Esophagus squamous epithelium (tissue), 5 donors: ENCODE results near the gene CEP76. TPM values are rescaled to one million over a fixed set of nuclear protein-coding genes. Genes with fewer than 3 reads are reported as not detected.

Experiments used
- DNase-seq: peaks from one replicate; lab custom pipeline; 2025; lab: John Stamatoyannopoulos, UW
- H3K27ac ChIP-seq, 4 donors: fragments of 200-600 bp; sonication (generic); one replicate each; pipeline ENCODE4 v1.5.1; 2016 to 2019; ENCODE audit warnings: mild to moderate bottlenecking in 1 of 4
- H3K27me3 ChIP-seq, 4 donors: fragments of 200-600 bp; sonication (generic); 1 replicate in 3 of 4; 2 replicates in 1 of 4; pipeline versions ENCODE4 v1.5.1 to v1.6.0; 2017 to 2021; ENCODE audit warnings: antibody characterized with exemption in 1 of 4
- H3K36me3 ChIP-seq, 3 donors: fragments of 200-600 bp; sonication (generic); one replicate each; pipeline ENCODE4 v1.5.1; 2016 to 2019
- H3K4me1 ChIP-seq, 3 donors: fragments of 200-600 bp; sonication (generic); one replicate each; pipeline ENCODE4 v1.5.1; 2017 to 2019
- H3K4me3 ChIP-seq, 4 donors: fragments of 200-600 bp; sonication (generic); 1 replicate in 3 of 4; 2 replicates in 1 of 4; pipeline ENCODE4 v1.5.1; 2016 to 2019; ENCODE audit warnings: mild to moderate bottlenecking in 2 of 4, moderate library complexity in 1 of 4
- H3K9me3 ChIP-seq, 3 donors: fragments of 200-600 bp; sonication (generic); one replicate each; pipeline ENCODE4 v1.5.1; 2016 to 2019
- CTCF ChIP-seq, 6 experiments: fragments of 450-650 bp in 4 of 6; fragments of 200-600 bp in 2 of 6; sonication (generic) in 2 of 6; IDR thresholded peaks; one replicate each; pipeline ENCODE4 v1.5.1; 2016 to 2019; ENCODE audit warnings: antibody characterized with exemption in 6 of 6, mild to moderate bottlenecking in 4 of 6, moderate library complexity in 4 of 6
- POLR2A ChIP-seq, 4 donors: fragments of 450-650 bp; IDR thresholded peaks; one replicate each; pipeline ENCODE4 v1.6.1; 2017; ENCODE audit warnings: antibody characterized with exemption in 4 of 4, mild to moderate bottlenecking in 4 of 4, moderate library complexity in 3 of 4
- WGBS, 2 donors: methylation state at CpG; one replicate each; pipeline ENCODE4 v1.1.5; 2018; 5-methylcytosine and 5-hydroxymethylcytosine counted together
- intact Hi-C: fragments of 100-400 bp; cut with DNase I; formaldehyde crosslinking; loops from one replicate; pipeline ENCODE4 v1.15.0; 2022
- total RNA-seq, 4 donors: library from RNA; depleted of rRNA; stranded (reverse); fragments of >200 nt; gene quantifications; one replicate each; pipeline ENCODE4 v1.1.0, GENCODE V29; 2016
- donor health status: DM: yes; HTN: yes; CAD: no.

CEP76 gene
- total RNA-seq, 4 donors from 2014 or later: 10.7 to 13.6 (median 11.6) TPM

- Histone ChIP-seq H3K36me3 (peaks cover 0 to 51% (median 14%) of the 10 kb centered on the region in 3 donors), H3K27me3 (no peaks in the 10 kb centered on the region), H3K27ac (no peak overlapping the region), H3K4me3 (no peak overlapping the region), H3K4me1 (no peaks in the 10 kb centered on the region), H3K9me3 (no peaks in the 10 kb centered on the region)
- WGBS, 2 donors: 59 to 62% methylated on average over 14 of the region's 14 CpGs
- DNase-seq: no peak
- intact Hi-C loops: loop anchor here (2.0 kb wide), 1 partner anchor 208 kb away; no protein-coding TSS in a partner anchor
- no peak for TF ChIP-seq POLR2A (IDR thresholded peaks at IDR 0.05)
- peak; percentile 80 to 94 (median 90) for TF ChIP-seq CTCF (IDR thresholded peaks at IDR 0.05)
These were observed 24.4 kb upstream of the CEP76 start for GRCh38 chr18:12726774-12727550.

- Histone ChIP-seq H3K27ac (no peak overlapping the region), H3K4me1 (no peaks in the 10 kb centered on the region), H3K4me3 (no peak overlapping the region), H3K27me3 (no peaks in the 10 kb centered on the region), H3K9me3 (no peaks in the 10 kb centered on the region), H3K36me3 (peaks cover 0 to 57% (median 14%) of the 10 kb centered on the region in 3 donors)
- DNase-seq: no peak
- WGBS, 2 donors: 61 to 66% methylated on average over 4 of the region's 4 CpGs
- TF ChIP-seq CTCF (IDR thresholded peaks at IDR 0.05) (no peak), POLR2A (IDR thresholded peaks at IDR 0.05) (no peak)
- intact Hi-C loops: loop anchor here (2.0 kb wide), 1 partner anchor 208 kb away; no protein-coding TSS in a partner anchor
These were observed 23.8 kb upstream of the CEP76 start for GRCh38 chr18:12726331-12726730.

GRCh38 chr18:12722731-12723130 lies 20.2 kb upstream of the CEP76 start:
- Histone ChIP-seq H3K4me3 (no peak overlapping the region), H3K36me3 (peaks cover 0 to 92% (median 33%) of the 10 kb centered on the region in 3 donors), H3K27me3 (no peaks in the 10 kb centered on the region), H3K9me3 (no peaks in the 10 kb centered on the region), H3K27ac (no peak overlapping the region), H3K4me1 (no peaks in the 10 kb centered on the region)
- 72 to 88% methylated on average over 7 of the region's 7 CpGs for WGBS, 2 donors
- TF ChIP-seq POLR2A (IDR thresholded peaks at IDR 0.05) (no peak), CTCF (IDR thresholded peaks at IDR 0.05) (no peak)
- intact Hi-C loops: no loop called here
- DNase-seq: no peak

- TF ChIP-seq POLR2A (IDR thresholded peaks at IDR 0.05) (no peak), CTCF (IDR thresholded peaks at IDR 0.05) (no peak)
- Histone ChIP-seq H3K9me3 (no peaks in the 10 kb centered on the region), H3K4me3 (no peak overlapping the region), H3K4me1 (no peaks in the 10 kb centered on the region), H3K27ac (no peak overlapping the region), H3K36me3 (peaks cover 4 to 99% (median 33%) of the 10 kb centered on the region in 3 donors), H3K27me3 (no peaks in the 10 kb centered on the region)
- WGBS, 2 donors: 84 to 88% methylated on average over 5 of the region's 5 CpGs
- intact Hi-C loops: no loop called here
- DNase-seq: no peak
These were observed 19.2 kb upstream of the CEP76 start for GRCh38 chr18:12721495-12722275.

GRCh38 chr18:12711446-12711845 lies 8.9 kb upstream of the CEP76 start:
- H3K4me3 ChIP-seq: no peak overlapping the region
- TF ChIP-seq POLR2A (IDR thresholded peaks at IDR 0.05) (no peak), CTCF (IDR thresholded peaks at IDR 0.05) (no peak)
- H3K9me3 ChIP-seq: no peaks in the 10 kb centered on the region
- DNase-seq: no peak
- no peak overlapping the region for H3K27ac ChIP-seq
- 95 to 100% methylated on average over 3 to 5 of the region's 5 CpGs for WGBS, 2 donors
- no peaks in the 10 kb centered on the region for H3K4me1 ChIP-seq
- no peaks in the 10 kb centered on the region for H3K27me3 ChIP-seq
- intact Hi-C loops: no loop called here
- peaks cover 4 to 96% (median 24%) of the 10 kb centered on the region in 3 donors for H3K36me3 ChIP-seq
